HG03175 (cell line): Measurements from ENCODE around the gene PAGR1.
A peak's percentile ranks its signal among the peaks of the same experiment; 100 is the strongest.
"Not testable (repeated sequence)": the region's sequence is repeated elsewhere in the genome, so short reads cannot be mapped to it uniquely, and the experiment has no call there.

ENCODE experiments used
- ATAC-seq: cut with Tn5 transposase; IDR thresholded peaks from one replicate; pipeline ENCODE4 v1.9.1; 2021; ENCODE audit warnings: mild to moderate bottlenecking, moderate library complexity; ENCODE audit not compliant: unreplicated experiment

PAGR1 gene

GRCh38 chr16:29862383-29862883 is 46.5 kb downstream of the PAGR1 start:
- no peak for ATAC-seq

GRCh38 chr16:29862884-29863668 is 47.1 kb downstream of the PAGR1 start, which contains the start of gene CDIPT:
TSS of gene CDIPT (minus strand) at chr16:29863226. CDS start at chr16:29862857, 369 bp downstream.
- ATAC-seq, result peak; percentile 99

DNA sequence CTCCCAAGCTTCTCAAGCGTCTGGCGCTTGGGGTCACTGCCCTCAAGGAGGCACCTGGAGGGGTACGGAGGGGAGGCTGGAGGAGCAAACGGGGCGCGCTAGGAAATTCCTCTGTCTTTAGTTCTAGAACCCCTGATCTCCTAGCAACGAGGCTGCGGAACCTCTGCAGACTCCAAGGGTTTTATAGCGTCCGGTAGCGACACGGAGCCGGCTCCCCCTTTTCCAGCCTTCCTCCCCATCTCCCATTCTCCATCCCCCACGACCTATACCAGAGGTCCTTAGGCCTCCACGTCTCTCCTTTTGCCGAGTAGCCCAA is 47.7 kb downstream of the PAGR1 start:
- no peak for ATAC-seq

GRCh38 chr16:29864205-29864604 is 48.3 kb downstream of the PAGR1 start:
- no peak for ATAC-seq

DNA sequence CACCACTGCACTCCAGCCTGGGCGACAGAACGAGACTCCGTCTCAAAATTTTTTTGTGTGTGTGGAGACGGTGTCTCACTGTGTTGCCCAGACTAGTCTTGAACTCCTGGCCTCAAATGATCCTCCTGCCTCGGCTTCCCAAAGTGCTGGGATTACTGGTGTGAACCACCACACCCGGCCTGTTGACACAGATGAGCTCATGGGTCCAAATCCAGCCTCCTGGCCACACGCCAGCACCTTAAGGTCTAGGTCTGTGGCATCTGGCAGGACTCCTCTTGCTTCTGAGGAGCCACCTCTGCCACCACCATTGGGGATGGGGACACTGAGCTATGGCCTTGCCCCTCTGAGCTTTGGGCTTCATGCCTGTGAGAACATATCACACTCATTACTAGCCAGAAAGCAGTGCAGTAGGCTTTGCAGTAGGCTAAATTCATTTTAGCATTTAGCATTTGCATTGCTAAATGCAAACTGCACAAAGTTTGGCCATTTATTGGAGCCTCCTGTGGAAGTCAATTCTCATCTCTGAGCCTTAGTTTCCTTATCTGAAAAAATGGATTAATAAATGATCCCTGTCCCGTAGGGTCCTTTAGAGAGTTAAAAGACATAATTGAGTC is 52.6 kb downstream of the PAGR1 start:
- no peak for ATAC-seq

DNA sequence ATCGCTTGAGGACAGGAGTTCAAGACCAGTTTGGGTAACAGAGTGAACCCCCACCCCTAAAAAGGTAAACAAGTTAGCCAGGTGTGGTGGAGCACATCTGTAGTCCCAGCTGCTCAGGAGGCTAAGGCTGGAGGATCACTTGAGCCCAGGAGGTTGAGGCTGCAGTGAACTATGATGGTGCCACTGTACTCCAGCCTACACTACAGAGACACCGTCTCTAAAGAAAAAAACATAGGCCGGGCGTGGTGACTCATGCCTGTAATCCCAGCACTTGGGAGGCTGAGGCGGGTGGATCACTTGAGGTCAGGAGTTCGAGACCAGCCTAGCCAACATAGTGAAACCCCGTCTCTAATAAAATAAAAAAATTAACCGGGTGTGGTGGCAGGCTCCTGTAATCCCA is 53.1 kb downstream of the PAGR1 start:
- ATAC-seq, result not testable (repeated sequence)
